BLaER1 (cell line): Measurements from ENCODE around the gene MKKS.
"Not testable (repeated sequence)": the region's sequence is repeated elsewhere in the genome, so short reads cannot be mapped to it uniquely, and the experiment has no call there.

ENCODE experiments used
- H3K27ac ChIP-seq: shearing (Covaris generic); formaldehyde crosslinking; 2 replicates; pipeline ENCODE4 v1.8.1; 2022
- H3K27me3 ChIP-seq: shearing (Covaris generic); formaldehyde crosslinking; 2 replicates; pipeline ENCODE4 v1.8.1; 2022
- H3K36me3 ChIP-seq: shearing (Covaris generic); formaldehyde crosslinking; 2 replicates; pipeline ENCODE4 v1.8.1; 2022
- H3K4me1 ChIP-seq: shearing (Covaris generic); formaldehyde crosslinking; 2 replicates; pipeline ENCODE4 v1.8.1; 2022
- H3K4me2 ChIP-seq: shearing (Covaris generic); formaldehyde crosslinking; 2 replicates; pipeline ENCODE4 v1.8.1; 2022
- H3K4me3 ChIP-seq: shearing (Covaris generic); formaldehyde crosslinking; 2 replicates; pipeline ENCODE4 v1.8.1; 2022
- H3K9ac ChIP-seq: shearing (Covaris generic); formaldehyde crosslinking; 2 replicates; pipeline ENCODE4 v1.8.1; 2022
- H3K9me3 ChIP-seq: shearing (Covaris generic); formaldehyde crosslinking; 2 replicates; pipeline ENCODE4 v1.8.1; 2022
- H4K20me1 ChIP-seq: shearing (Covaris generic); formaldehyde crosslinking; 2 replicates; pipeline ENCODE4 v1.8.1; 2022
- Cebpa-rat ChIP-seq: shearing (Covaris generic); IDR thresholded peaks from 2 replicates; pipeline ENCODE4 v1.8.1; 2022

Gene MKKS

DNA sequence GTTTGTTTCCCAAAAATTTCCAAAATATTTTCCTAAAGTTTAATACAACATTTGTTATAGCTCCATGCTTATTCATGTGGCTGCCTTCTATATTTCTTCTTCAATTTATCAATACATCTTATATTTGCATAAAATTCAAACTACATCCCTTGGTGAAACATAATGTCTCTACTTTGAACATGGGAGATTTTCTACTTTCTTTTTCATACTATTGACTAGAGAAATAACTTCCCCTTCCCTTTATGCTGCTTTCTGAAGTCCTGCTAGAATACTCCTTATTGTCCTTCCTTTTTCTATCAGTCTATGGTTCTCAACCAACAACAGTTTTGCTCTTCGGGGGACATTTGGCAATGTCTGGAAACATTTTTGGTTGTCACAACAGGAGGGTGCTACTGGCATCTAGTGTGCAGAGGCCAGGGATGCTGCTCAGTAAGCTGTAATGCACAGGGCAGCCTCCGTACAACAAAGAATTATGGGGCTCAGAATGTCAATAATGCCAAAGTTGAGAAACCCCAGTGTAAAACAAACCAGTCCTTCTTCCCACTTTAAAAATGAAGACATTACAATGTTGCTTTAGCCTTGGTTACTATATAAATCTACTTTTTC, 29.9 kb downstream of the MKKS start:
- TF ChIP-seq Cebpa-rat = no peak
- H4K20me1 ChIP-seq = no peaks in the 10 kb centered on the region
- H3K27ac ChIP-seq = no peak overlapping the region
- no peak overlapping the region for H3K9ac ChIP-seq
- no peaks in the 10 kb centered on the region for H3K4me1 ChIP-seq
- H3K36me3 ChIP-seq = peaks cover 24% of the 10 kb centered on the region
- H3K4me2 ChIP-seq = no peak overlapping the region
- H3K27me3 ChIP-seq = no peaks in the 10 kb centered on the region
- no peaks in the 10 kb centered on the region for H3K9me3 ChIP-seq
- no peak overlapping the region for H3K4me3 ChIP-seq

DNA sequence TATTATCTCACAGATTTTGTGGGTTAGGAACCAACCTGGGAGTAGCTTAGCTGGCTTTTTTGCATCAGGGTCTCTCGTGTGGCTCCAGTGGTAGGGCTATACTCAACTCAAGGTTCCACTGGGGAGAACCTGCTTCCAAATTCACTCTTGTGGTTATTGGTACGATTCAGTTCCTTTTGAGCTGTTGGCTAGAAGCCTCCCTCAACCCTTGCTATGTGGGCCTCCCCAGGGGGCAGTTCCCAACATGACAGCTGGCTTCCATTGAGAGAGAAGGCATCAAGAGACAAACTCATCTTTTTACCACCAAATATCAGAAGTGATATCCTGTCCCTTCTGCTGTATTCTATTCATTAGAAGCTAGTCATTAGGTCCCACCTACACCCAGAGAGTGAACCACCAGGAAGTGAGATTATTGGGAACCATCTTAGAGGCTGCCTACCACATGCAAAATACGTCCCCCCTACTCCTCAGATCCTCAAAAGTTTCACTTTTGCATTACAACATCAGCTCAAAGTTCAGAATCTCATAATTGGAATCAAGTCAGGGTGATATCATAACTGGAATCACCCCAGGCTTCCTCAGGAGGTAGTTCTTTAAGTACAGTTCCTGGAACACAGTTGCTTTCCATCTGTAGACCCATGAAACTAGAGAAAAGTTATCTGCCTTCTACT, 30.9 kb downstream of the MKKS start:
- peaks cover 24% of the 10 kb centered on the region for H3K36me3 ChIP-seq
- no peaks in the 10 kb centered on the region for H4K20me1 ChIP-seq
- no peak overlapping the region for H3K4me2 ChIP-seq
- TF ChIP-seq Cebpa-rat = no peak
- no peak overlapping the region for H3K9ac ChIP-seq
- H3K4me1 ChIP-seq = no peaks in the 10 kb centered on the region
- H3K4me3 ChIP-seq = no peak overlapping the region
- H3K27ac ChIP-seq = no peak overlapping the region
- no peaks in the 10 kb centered on the region for H3K27me3 ChIP-seq
- H3K9me3 ChIP-seq = no peaks in the 10 kb centered on the region

DNA sequence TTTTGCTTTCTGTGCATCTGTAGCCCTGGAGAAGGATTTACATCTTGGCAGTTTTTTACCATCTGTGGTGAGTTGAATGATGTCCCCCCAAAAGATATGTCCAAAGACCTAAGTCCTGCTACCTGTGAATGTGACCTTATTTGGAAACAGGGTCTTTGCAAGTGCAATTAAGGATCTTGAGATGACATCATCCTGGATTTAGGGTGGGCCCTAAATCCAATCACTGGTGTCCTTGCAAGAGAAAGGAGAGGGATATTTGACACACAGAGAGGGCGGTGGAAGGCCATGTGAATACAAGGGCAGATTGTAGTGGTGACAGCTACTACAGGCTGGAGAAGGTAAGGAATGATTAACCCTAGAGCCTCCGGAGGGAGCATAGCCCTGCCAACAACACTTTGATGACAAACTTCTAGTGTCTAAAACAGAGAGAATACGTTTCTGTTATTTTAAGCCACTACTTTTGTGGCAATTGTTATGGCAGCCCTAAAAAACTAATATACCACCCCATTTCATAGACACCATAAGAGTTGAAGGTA, 35.1 kb downstream of the MKKS start:
- H3K36me3 ChIP-seq = no peaks in the 10 kb centered on the region
- H3K9ac ChIP-seq = no peak overlapping the region
- H3K4me1 ChIP-seq = no peaks in the 10 kb centered on the region
- no peaks in the 10 kb centered on the region for H4K20me1 ChIP-seq
- H3K4me3 ChIP-seq = no peak overlapping the region
- no peaks in the 10 kb centered on the region for H3K27me3 ChIP-seq
- H3K9me3 ChIP-seq = 0 out of 2 replicates have a peak, but pooled peaks cover 5% of the 10 kb centered on the region
- H3K27ac ChIP-seq = no peak overlapping the region
- no peak overlapping the region for H3K4me2 ChIP-seq
- no peak for TF ChIP-seq Cebpa-rat

DNA sequence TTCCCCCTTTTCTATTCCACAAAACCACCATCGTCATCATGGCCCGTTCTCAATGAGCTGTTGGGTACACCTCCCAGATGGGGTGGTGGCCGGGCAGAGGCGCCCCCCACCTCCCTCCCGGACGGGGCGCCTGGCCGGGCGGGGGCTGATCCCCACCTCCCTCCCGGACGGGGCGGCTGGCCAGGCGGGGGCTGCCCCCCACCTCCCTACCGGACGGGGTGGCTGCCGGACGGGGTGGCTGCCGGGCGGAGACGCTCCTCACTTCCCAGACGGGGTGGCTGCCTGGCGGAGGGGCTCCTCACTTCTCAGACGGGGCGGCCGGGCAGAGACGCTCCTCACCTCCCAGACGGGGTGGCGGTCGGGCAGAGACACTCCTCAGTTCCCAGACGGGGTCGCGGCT, 39.3 kb downstream of the MKKS start:
- H3K4me2 ChIP-seq, H3K9me3 ChIP-seq, H3K4me1 ChIP-seq, H3K4me3 ChIP-seq, H3K27me3 ChIP-seq, H3K9ac ChIP-seq, H3K27ac ChIP-seq, H3K36me3 ChIP-seq, H4K20me1 ChIP-seq: not testable (repeated sequence)

DNA sequence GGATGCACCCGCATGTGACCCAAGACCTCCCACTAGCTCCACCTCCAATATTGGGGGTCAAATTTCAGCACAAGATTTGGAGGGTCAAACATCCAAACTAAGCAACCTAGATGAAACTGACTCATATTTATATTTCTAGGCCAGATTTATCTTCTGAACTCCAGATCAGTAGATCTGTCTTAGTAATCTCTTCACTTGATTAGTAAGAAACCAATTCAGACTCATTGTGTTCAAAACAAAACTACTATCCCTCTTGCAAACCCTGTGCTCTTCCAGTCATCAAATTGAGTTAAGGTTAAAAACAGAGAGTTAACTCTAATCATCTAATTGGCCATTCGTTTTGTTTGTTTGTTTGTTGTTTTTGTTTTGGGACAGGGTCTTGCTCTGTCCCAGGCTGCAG, 43.3 kb downstream of the MKKS start:
- no peak for TF ChIP-seq Cebpa-rat

DNA sequence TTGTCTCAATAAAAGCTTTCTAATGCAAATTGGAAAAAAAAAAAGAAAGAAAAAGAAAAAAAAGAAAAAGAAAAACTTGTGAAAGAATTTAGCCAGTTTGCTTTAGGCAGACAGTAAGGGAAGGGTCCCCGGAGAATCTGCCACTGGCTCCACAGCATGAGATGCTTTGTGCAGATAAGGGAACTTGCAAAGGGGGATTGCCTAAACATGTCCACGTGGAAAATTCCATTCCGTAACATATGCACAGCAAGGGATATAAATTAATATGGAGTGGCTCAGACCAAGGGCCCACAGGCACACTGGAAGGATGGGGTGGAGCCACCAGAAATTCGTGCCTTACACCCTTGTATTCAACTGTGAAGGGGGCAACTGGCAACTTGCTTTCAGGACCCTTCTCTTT, 45.4 kb downstream of the MKKS start:
- Histone ChIP-seq H3K4me3 (no peak overlapping the region), H3K4me2 (no peak overlapping the region), H3K27ac (no peak overlapping the region), H4K20me1 (no peaks in the 10 kb centered on the region), H3K9ac (no peak overlapping the region), H3K4me1 (no peaks in the 10 kb centered on the region), H3K27me3 (no peaks in the 10 kb centered on the region), H3K9me3 (0 out of 2 replicates have a peak, but pooled peaks cover 4% of the 10 kb centered on the region), H3K36me3 (no peaks in the 10 kb centered on the region)
- TF ChIP-seq Cebpa-rat = no peak

More for the DNA sequence above, 43.3 kb downstream of the MKKS start:
- Histone ChIP-seq H3K9ac (no peak overlapping the region), H3K4me2 (no peak overlapping the region), H4K20me1 (no peaks in the 10 kb centered on the region), H3K36me3 (no peaks in the 10 kb centered on the region), H3K4me3 (no peak overlapping the region), H3K27me3 (no peaks in the 10 kb centered on the region), H3K9me3 (0 out of 2 replicates have a peak, but pooled peaks cover 9% of the 10 kb centered on the region), H3K4me1 (no peaks in the 10 kb centered on the region), H3K27ac (no peak overlapping the region)

DNA sequence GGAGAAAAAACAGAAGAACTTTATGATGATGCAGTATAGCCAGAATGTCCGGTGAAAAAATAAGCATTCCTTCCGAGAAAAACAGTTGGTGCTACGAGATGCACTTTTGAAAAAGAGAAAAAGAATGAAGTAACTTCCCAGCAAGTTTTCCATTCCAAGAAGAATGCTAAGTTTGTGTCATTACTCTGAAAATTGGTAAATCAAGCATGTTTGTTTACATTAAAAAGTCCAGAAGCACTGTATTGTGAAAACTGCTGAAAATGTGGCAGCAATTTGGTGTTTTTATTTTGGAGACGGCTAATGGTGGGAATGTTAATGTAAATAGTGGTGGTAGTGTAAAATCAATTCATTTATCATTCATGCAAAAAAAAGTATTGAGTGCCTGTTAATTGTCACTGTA, 46.3 kb downstream of the MKKS start:
- Histone ChIP-seq H3K36me3 (no peaks in the 10 kb centered on the region), H3K9me3 (0 out of 2 replicates have a peak, but pooled peaks cover 4% of the 10 kb centered on the region), H3K27me3 (no peaks in the 10 kb centered on the region), H3K9ac (no peak overlapping the region), H3K4me1 (no peaks in the 10 kb centered on the region), H3K4me2 (no peak overlapping the region), H3K4me3 (no peak overlapping the region), H4K20me1 (no peaks in the 10 kb centered on the region), H3K27ac (no peak overlapping the region)
- no peak for TF ChIP-seq Cebpa-rat

DNA sequence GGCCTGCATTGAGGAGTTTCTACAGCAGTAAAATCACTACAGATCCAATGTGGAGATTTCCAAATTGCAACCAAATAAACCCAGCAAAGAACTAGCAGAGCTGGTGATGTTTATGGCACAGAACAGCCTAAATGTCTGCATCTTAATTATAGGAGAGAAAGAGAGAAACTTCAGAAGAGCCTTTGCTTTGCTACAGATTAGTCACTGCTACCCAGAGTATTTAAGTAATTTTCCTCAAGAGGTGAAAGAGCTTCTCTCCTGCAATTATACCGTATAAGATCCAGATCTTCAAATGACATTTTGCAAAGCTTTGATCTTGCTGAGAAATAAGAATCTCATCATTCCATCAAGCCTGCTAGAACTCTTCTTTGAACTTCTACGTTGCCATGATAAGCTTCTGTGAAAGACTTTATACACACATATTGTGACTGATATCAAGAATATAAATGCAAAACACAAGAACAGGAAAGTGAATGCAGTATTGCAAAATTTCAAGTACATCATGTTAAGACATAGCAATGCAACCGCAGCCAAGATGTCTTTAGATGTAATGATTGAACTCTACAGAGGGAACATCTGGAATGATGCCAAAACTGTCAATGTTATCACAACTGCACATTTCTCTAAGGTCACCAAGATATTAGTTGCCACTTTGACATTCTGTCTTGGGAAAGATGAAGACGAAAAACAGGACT, 48.0 kb downstream of the MKKS start:
- Histone ChIP-seq H3K27me3 (no peaks in the 10 kb centered on the region), H3K4me1 (no peaks in the 10 kb centered on the region), H3K36me3 (no peaks in the 10 kb centered on the region), H3K9me3 (0 out of 2 replicates have a peak, but pooled peaks cover 4% of the 10 kb centered on the region), H3K4me2 (no peak overlapping the region), H3K27ac (no peak overlapping the region), H3K4me3 (no peak overlapping the region), H3K9ac (no peak overlapping the region), H4K20me1 (no peaks in the 10 kb centered on the region)
- no peak for TF ChIP-seq Cebpa-rat

DNA sequence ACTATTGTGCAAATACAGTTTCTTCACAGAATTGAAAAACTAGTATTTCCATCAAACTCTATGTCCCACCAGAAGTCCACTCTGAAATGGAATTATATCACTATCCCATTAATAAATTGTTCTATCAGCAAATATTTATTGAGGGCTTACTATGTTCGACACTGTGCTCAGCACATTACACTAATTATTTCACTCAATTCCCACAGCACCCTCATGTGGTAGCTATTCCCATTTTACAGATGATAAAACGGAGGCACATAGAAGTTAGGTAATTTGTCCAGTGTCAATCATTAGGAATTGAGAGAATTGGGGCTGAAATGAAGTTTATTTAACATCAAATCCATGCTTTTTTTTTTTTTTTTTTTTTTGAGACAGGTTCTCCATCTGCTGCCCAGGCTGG, 52.5 kb downstream of the MKKS start:
- no peaks in the 10 kb centered on the region for H3K27me3 ChIP-seq
- H3K4me2 ChIP-seq = no peak overlapping the region
- no peaks in the 10 kb centered on the region for H3K36me3 ChIP-seq
- no peaks in the 10 kb centered on the region for H3K9me3 ChIP-seq
- H4K20me1 ChIP-seq = no peaks in the 10 kb centered on the region
- H3K4me1 ChIP-seq = no peaks in the 10 kb centered on the region
- H3K9ac ChIP-seq = no peak overlapping the region
- no peak overlapping the region for H3K4me3 ChIP-seq
- no peak overlapping the region for H3K27ac ChIP-seq
- TF ChIP-seq Cebpa-rat = no peak

DNA sequence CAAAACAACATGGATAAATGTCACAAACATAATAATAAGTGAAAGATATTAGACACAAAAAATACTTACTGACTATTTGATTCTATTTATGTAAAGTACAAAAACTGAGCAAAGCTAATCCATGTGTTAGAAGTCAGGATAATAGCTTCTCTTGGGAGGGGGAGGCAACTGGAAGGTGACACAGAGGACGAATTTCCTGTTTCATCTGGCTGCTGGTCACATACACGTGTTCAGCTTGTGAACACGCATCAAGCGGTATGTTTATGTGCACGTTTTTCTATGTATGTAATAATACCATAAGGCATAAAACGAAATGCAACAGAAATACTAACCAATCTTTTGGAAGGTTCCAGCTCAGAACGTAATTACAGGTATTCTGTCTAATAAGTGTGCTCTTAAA, 54.3 kb downstream of the MKKS start:
- no peak for TF ChIP-seq Cebpa-rat
- H3K4me3 ChIP-seq = no peak overlapping the region

More for the DNA sequence above, 54.3 kb downstream of the MKKS start:
- Histone ChIP-seq H3K27me3 (no peaks in the 10 kb centered on the region), H3K4me2 (no peak overlapping the region), H3K36me3 (no peaks in the 10 kb centered on the region), H4K20me1 (no peaks in the 10 kb centered on the region), H3K4me1 (no peaks in the 10 kb centered on the region), H3K9ac (no peak overlapping the region), H3K27ac (no peak overlapping the region), H3K9me3 (0 out of 2 replicates have a peak, but pooled peaks cover 3% of the 10 kb centered on the region)
